HG02852 (cell line): Measurements from ENCODE around the gene TMEM225B.
"Not testable (repeated sequence)": the region's sequence is repeated elsewhere in the genome, so short reads cannot be mapped to it uniquely, and the experiment has no call there.

Experiments used
- ATAC-seq: cut with Tn5 transposase; IDR thresholded peaks from one replicate; pipeline ENCODE4 v1.9.1; 2021; ENCODE audit warnings: mild to moderate bottlenecking, moderate library complexity; ENCODE audit not compliant: unreplicated experiment

Gene TMEM225B

GRCh38 chr7:99653754-99654153 is 55.7 kb downstream of the TMEM225B start:
- ATAC-seq: no peak

- not testable (repeated sequence) for ATAC-seq
Measured at GRCh38 chr7:99654626-99655025, 56.6 kb downstream of the TMEM225B start.

- ATAC-seq: not testable (repeated sequence)
Measured at GRCh38 chr7:99657879-99658278, 59.8 kb downstream of the TMEM225B start.
